ENCODE results near the gene UBA7.
"Not testable (repeated sequence)": the region's sequence is repeated elsewhere in the genome, so short reads cannot be mapped to it uniquely, and the experiment has no call there.

UBA7 gene

DNA sequence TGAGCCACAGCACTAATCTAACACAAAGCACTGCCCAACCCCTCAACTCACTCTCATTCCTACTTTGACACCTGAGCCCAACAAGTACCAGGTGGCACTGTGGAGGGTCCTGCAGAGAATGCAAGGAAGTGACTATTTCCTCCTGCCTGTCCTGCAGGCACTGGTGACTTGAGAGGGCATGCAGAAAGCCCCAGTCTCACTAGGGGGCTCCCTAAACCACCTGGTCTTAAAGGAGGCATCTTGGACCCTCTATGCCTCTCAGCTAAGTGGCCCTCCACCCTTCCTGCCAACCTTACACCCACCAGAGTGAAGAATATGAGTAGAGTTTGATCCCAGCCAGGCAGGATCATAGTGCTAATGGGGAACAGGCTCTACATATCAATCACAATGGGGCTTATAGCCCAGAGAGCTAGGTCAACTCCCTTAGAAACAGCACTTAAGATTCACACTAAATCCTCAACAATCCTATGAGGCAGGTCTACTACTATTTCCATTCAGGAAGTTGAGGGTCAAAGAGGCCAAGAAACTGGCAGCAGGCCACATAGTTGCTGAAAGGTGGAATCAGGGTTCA, 27.5 kb upstream of the UBA7 start:
- no peak overlapping the region for H3K27ac ChIP-seq (ENCODE audit: low read depth in 2 of 2, low read length in 2 of 2)
- no peak overlapping the region for H3K4me3 ChIP-seq (ENCODE audit: low read length in 2 of 2)
- no peak overlapping the region for H3K9ac ChIP-seq (ENCODE audit: low read depth in 1 of 2, low read length in 2 of 2)
- H3K4me1 ChIP-seq (ENCODE audit: control insufficient read depth in 2 of 2, insufficient read depth in 2 of 2, low read length in 2 of 2): peaks cover 0 to 4% of the 10 kb centered on the region in 2 donors
- H3K27me3 ChIP-seq (ENCODE audit: control insufficient read depth in 2 of 2, insufficient read depth in 2 of 2, low read length in 2 of 2): no peaks in the 10 kb centered on the region
- H3K36me3 ChIP-seq (ENCODE audit: control insufficient read depth in 2 of 2, insufficient read depth in 2 of 2, low read length in 2 of 2): peaks cover 0 to 3% of the 10 kb centered on the region in 2 donors
- H3K9me3 ChIP-seq (ENCODE audit: control insufficient read depth in 2 of 2, low read length in 2 of 2): no peaks in the 10 kb centered on the region

DNA sequence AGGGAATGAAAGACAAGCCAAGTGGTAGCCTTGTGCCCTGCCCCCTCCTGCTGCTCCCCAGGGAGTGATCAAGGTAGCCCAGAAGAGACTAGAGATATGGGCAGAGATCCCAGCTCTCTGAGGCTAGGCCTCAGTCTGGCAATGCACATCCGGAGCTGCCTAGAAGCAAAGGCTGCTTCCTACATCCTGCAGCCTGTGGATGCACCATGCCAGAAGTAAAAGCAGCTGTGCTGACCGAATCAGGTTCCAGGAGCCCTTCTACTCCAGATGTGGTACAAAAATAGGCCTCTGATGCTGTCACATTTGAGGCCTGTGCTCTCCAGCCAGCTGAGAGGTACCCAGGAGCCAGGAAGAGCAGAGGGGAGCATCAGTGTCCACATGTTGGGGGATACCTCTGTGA, 26.6 kb upstream of the UBA7 start:
- Histone ChIP-seq H3K4me3 (ENCODE audit: low read length in 2 of 2) (no peak overlapping the region), H3K9me3 (ENCODE audit: control insufficient read depth in 2 of 2, low read length in 2 of 2) (no peaks in the 10 kb centered on the region), H3K4me1 (ENCODE audit: control insufficient read depth in 2 of 2, insufficient read depth in 2 of 2, low read length in 2 of 2) (peaks cover 0 to 4% of the 10 kb centered on the region in 2 donors), H3K27me3 (ENCODE audit: control insufficient read depth in 2 of 2, insufficient read depth in 2 of 2, low read length in 2 of 2) (no peaks in the 10 kb centered on the region), H3K9ac (ENCODE audit: low read depth in 1 of 2, low read length in 2 of 2) (no peak overlapping the region), H3K27ac (ENCODE audit: low read depth in 2 of 2, low read length in 2 of 2) (no peak overlapping the region), H3K36me3 (ENCODE audit: control insufficient read depth in 2 of 2, insufficient read depth in 2 of 2, low read length in 2 of 2) (peaks cover 0 to 3% of the 10 kb centered on the region in 2 donors)

GRCh38 chr3:49839193-49839809, 25.5 kb upstream of the UBA7 start:
- no peaks in the 10 kb centered on the region for H3K9me3 ChIP-seq (ENCODE audit: control insufficient read depth in 2 of 2, low read length in 2 of 2)
- no peak overlapping the region for H3K4me3 ChIP-seq (ENCODE audit: low read length in 2 of 2)
- H3K27ac ChIP-seq (ENCODE audit: low read depth in 2 of 2, low read length in 2 of 2): no peak overlapping the region
- no peaks in the 10 kb centered on the region for H3K27me3 ChIP-seq (ENCODE audit: control insufficient read depth in 2 of 2, insufficient read depth in 2 of 2, low read length in 2 of 2)
- peaks cover 0 to 3% of the 10 kb centered on the region in 2 donors for H3K36me3 ChIP-seq (ENCODE audit: control insufficient read depth in 2 of 2, insufficient read depth in 2 of 2, low read length in 2 of 2)
- H3K4me1 ChIP-seq (ENCODE audit: control insufficient read depth in 2 of 2, insufficient read depth in 2 of 2, low read length in 2 of 2): peaks cover 0 to 4% of the 10 kb centered on the region in 2 donors
- H3K9ac ChIP-seq (ENCODE audit: low read depth in 1 of 2, low read length in 2 of 2): no peak overlapping the region

- no peaks in the 10 kb centered on the region for H3K27me3 ChIP-seq (ENCODE audit: control insufficient read depth in 2 of 2, insufficient read depth in 2 of 2, low read length in 2 of 2)
- no peaks in the 10 kb centered on the region for H3K9me3 ChIP-seq (ENCODE audit: control insufficient read depth in 2 of 2, low read length in 2 of 2)
- no peak overlapping the region for H3K9ac ChIP-seq (ENCODE audit: low read depth in 1 of 2, low read length in 2 of 2)
- H3K36me3 ChIP-seq (ENCODE audit: control insufficient read depth in 2 of 2, insufficient read depth in 2 of 2, low read length in 2 of 2): peaks cover 0 to 11% of the 10 kb centered on the region in 2 donors
- no peak overlapping the region for H3K27ac ChIP-seq (ENCODE audit: low read depth in 2 of 2, low read length in 2 of 2)
- no peak overlapping the region for H3K4me3 ChIP-seq (ENCODE audit: low read length in 2 of 2)
- no peaks in the 10 kb centered on the region for H3K4me1 ChIP-seq (ENCODE audit: control insufficient read depth in 2 of 2, insufficient read depth in 2 of 2, low read length in 2 of 2)
Observed at GRCh38 chr3:49831341-49831740, 17.6 kb upstream of the UBA7 start.

GRCh38 chr3:49826016-49826415, 12.3 kb upstream of the UBA7 start:
- Histone ChIP-seq H3K4me1 (ENCODE audit: control insufficient read depth in 2 of 2, insufficient read depth in 2 of 2, low read length in 2 of 2) (no peaks in the 10 kb centered on the region), H3K27me3 (ENCODE audit: control insufficient read depth in 2 of 2, insufficient read depth in 2 of 2, low read length in 2 of 2) (no peaks in the 10 kb centered on the region), H3K9ac (ENCODE audit: low read depth in 1 of 2, low read length in 2 of 2) (no peak overlapping the region), H3K4me3 (ENCODE audit: low read length in 2 of 2) (no peak overlapping the region), H3K27ac (ENCODE audit: low read depth in 2 of 2, low read length in 2 of 2) (no peak overlapping the region), H3K36me3 (ENCODE audit: control insufficient read depth in 2 of 2, insufficient read depth in 2 of 2, low read length in 2 of 2) (peaks cover 0 to 7% of the 10 kb centered on the region in 2 donors), H3K9me3 (ENCODE audit: control insufficient read depth in 2 of 2, low read length in 2 of 2) (no peaks in the 10 kb centered on the region)

DNA sequence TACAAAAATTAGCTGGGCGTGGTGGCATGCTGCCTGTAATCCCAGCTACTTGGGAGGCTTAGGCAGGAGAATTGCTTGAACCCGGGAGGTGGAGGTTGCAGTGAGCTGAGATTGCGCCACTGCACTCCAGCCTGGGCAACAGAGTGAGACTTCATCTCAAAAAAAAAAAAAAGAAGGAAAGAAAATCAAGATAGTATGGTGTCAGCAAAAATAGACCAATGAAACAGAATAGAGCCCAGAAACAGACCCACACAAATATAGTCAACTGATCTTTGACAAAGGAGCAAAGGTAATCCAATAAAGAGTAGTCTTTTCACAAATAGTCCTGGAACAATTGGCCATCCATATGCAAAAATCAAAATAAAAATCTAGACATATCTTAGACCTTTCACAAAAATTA, 9.4 kb upstream of the UBA7 start:
- H3K9ac ChIP-seq (ENCODE audit: low read depth in 1 of 2, low read length in 2 of 2); H3K36me3 ChIP-seq (ENCODE audit: control insufficient read depth in 2 of 2, insufficient read depth in 2 of 2, low read length in 2 of 2); H3K27ac ChIP-seq (ENCODE audit: low read depth in 2 of 2, low read length in 2 of 2); H3K27me3 ChIP-seq (ENCODE audit: control insufficient read depth in 2 of 2, insufficient read depth in 2 of 2, low read length in 2 of 2); H3K9me3 ChIP-seq (ENCODE audit: control insufficient read depth in 2 of 2, low read length in 2 of 2); H3K4me3 ChIP-seq (ENCODE audit: low read length in 2 of 2); H3K4me1 ChIP-seq (ENCODE audit: control insufficient read depth in 2 of 2, insufficient read depth in 2 of 2, low read length in 2 of 2): not testable (repeated sequence)

GRCh38 chr3:49812916-49813496, 747 bp downstream of the UBA7 start:
- peaks cover 16% of the 10 kb centered on the region in 2 donors for H3K4me1 ChIP-seq (ENCODE audit: control insufficient read depth in 2 of 2, insufficient read depth in 2 of 2, low read length in 2 of 2)
- peak overlapping the region; percentile 72 to 73 for H3K27ac ChIP-seq (ENCODE audit: low read depth in 2 of 2, low read length in 2 of 2)
- peak overlapping the region; percentile 61 to 83 for H3K4me3 ChIP-seq (ENCODE audit: low read length in 2 of 2)
- H3K27me3 ChIP-seq (ENCODE audit: control insufficient read depth in 2 of 2, insufficient read depth in 2 of 2, low read length in 2 of 2): no peaks in the 10 kb centered on the region
- H3K9me3 ChIP-seq (ENCODE audit: control insufficient read depth in 2 of 2, low read length in 2 of 2): no peaks in the 10 kb centered on the region
- peaks cover 22 to 27% of the 10 kb centered on the region in 2 donors for H3K36me3 ChIP-seq (ENCODE audit: control insufficient read depth in 2 of 2, insufficient read depth in 2 of 2, low read length in 2 of 2)
- H3K9ac ChIP-seq (ENCODE audit: low read depth in 1 of 2, low read length in 2 of 2): peak overlapping the region; percentile 68 to 78

DNA sequence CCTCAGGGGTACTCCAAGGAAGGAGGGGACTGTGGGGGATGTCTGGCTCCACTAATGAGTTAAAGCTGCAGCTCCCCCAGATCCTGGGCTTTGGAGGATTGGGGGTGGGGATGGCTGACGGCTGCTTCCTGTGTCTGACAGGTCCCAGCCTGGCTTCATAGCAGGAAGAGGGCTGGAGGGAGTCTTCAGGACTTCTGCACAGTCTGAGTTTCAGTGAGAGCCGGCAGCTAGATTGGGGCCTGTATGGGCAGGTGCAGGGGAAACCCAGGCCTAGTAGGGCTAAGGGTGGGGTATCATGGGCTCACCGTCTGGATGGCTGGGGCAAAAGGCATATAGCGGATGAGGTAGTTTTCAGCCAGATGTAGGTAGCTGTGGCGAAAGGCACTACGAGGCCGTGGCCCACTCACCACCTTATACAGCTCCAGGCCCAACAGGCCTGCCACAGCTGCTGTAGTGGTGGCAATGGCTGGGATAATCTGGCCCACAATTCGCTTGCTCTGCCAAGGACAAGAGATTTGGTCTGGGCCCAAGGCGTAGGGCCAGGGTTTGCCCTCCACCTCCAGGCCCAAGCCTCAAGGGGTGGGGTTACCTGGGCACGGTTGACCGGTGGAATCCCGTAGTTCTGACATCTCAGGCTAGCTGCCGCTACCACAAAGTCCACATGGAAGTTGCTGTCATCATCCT, 6.2 kb downstream of the UBA7 start:
- H3K9me3 ChIP-seq (ENCODE audit: control insufficient read depth in 2 of 2, low read length in 2 of 2): no peaks in the 10 kb centered on the region
- no peak overlapping the region for H3K27ac ChIP-seq (ENCODE audit: low read depth in 2 of 2, low read length in 2 of 2)
- H3K27me3 ChIP-seq (ENCODE audit: control insufficient read depth in 2 of 2, insufficient read depth in 2 of 2, low read length in 2 of 2): peaks cover 0 to 2% of the 10 kb centered on the region in 2 donors
- H3K36me3 ChIP-seq (ENCODE audit: control insufficient read depth in 2 of 2, insufficient read depth in 2 of 2, low read length in 2 of 2): peaks cover 22 to 27% of the 10 kb centered on the region in 2 donors
- no peak overlapping the region for H3K9ac ChIP-seq (ENCODE audit: low read depth in 1 of 2, low read length in 2 of 2)
- H3K4me3 ChIP-seq (ENCODE audit: low read length in 2 of 2): no peak overlapping the region
- H3K4me1 ChIP-seq (ENCODE audit: control insufficient read depth in 2 of 2, insufficient read depth in 2 of 2, low read length in 2 of 2): peaks cover 22 to 25% of the 10 kb centered on the region in 2 donors

DNA sequence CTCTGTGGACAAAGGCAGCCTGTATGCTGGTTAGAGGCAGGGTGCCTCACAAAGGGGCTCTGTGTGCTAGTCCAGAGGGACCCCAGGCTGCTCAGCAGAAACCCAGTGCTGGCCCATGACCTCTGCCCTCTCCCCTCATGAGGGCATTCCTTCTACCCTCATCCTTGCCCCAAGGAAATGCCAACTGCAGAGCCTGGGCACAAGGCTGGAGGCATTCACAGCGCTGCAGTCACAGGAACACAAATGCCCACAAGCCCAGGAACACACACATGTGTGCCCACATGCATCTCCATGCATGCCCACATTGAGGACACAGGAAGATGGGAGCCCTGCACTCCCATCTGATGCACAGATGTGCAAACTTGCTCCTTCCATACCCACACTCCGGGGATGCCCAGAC, 6.9 kb downstream of the UBA7 start:
- Histone ChIP-seq H3K9me3 (ENCODE audit: control insufficient read depth in 2 of 2, low read length in 2 of 2) (no peaks in the 10 kb centered on the region), H3K27me3 (ENCODE audit: control insufficient read depth in 2 of 2, insufficient read depth in 2 of 2, low read length in 2 of 2) (peaks cover 0 to 2% of the 10 kb centered on the region in 2 donors), H3K4me1 (ENCODE audit: control insufficient read depth in 2 of 2, insufficient read depth in 2 of 2, low read length in 2 of 2) (peaks cover 23 to 24% of the 10 kb centered on the region in 2 donors), H3K36me3 (ENCODE audit: control insufficient read depth in 2 of 2, insufficient read depth in 2 of 2, low read length in 2 of 2) (peaks cover 18 to 27% of the 10 kb centered on the region in 2 donors), H3K27ac (ENCODE audit: low read depth in 2 of 2, low read length in 2 of 2) (peak overlapping the region; percentile 10 to 61), H3K4me3 (ENCODE audit: low read length in 2 of 2) (no peak overlapping the region), H3K9ac (ENCODE audit: low read depth in 1 of 2, low read length in 2 of 2) (peak overlapping the region in 1 of 2 donors; percentile 24)

All from mucosa of rectum (tissue), 2 donors.